Measurements from ENCODE around the gene FBLN1. TPM values are rescaled to one million over a fixed set of nuclear protein-coding genes. Genes with fewer than 3 reads are reported as not detected.

The FBLN1 gene
- total and polyA plus RNA-seq, 2 of the 13 experiments (the other 11 are each of a cell fraction or from before 2014, with no cell fraction given) = 37.3 to 103 TPM

DNA sequence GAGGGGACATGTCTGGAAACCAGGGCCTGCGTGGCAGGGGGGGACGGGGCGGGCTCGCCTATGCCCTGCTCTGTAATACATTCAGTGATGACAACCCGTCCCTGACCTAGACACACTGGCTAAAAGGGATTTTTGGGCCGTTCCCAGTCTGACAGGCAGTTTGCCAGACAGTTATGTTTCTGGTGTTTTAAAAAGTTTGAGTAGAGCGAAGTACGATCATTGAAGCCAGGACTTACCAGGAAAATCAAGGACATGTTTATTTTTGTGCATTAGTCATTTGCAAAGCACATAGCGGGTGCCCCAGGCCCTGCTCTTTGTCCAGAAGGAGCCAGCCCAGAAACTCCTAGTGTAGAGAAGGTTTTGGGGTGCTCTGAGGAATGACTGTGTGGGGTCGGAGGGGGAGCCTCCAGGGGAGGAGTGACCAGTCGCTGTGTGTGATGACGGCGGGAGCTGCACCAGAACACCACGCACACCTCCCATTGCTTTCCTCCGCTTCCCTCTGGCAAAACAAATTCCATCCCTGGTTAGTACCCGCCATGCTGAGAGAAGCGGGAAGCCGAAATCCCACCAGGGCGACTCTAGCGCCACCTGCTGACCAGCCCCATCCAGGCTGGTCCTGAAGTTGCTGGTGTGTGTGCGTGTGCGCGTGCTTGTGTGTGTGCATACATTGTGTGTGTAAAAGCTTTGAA is 50.8 kb downstream of the FBLN1 start (continued):
- TF ChIP-seq, protein P1, sequence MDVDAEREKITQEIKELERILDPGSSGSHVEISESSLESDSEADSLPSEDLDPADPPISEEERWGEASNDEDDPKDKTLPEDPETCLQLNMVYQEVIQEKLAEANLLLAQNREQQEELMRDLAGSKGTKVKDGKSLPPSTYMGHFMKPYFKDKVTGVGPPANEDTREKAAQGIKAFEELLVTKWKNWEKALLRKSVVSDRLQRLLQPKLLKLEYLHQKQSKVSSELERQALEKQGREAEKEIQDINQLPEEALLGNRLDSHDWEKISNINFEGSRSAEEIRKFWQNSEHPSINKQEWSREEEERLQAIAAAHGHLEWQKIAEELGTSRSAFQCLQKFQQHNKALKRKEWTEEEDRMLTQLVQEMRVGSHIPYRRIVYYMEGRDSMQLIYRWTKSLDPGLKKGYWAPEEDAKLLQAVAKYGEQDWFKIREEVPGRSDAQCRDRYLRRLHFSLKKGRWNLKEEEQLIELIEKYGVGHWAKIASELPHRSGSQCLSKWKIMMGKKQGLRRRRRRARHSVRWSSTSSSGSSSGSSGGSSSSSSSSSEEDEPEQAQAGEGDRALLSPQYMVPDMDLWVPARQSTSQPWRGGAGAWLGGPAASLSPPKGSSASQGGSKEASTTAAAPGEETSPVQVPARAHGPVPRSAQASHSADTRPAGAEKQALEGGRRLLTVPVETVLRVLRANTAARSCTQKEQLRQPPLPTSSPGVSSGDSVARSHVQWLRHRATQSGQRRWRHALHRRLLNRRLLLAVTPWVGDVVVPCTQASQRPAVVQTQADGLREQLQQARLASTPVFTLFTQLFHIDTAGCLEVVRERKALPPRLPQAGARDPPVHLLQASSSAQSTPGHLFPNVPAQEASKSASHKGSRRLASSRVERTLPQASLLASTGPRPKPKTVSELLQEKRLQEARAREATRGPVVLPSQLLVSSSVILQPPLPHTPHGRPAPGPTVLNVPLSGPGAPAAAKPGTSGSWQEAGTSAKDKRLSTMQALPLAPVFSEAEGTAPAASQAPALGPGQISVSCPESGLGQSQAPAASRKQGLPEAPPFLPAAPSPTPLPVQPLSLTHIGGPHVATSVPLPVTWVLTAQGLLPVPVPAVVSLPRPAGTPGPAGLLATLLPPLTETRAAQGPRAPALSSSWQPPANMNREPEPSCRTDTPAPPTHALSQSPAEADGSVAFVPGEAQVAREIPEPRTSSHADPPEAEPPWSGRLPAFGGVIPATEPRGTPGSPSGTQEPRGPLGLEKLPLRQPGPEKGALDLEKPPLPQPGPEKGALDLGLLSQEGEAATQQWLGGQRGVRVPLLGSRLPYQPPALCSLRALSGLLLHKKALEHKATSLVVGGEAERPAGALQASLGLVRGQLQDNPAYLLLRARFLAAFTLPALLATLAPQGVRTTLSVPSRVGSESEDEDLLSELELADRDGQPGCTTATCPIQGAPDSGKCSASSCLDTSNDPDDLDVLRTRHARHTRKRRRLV (CRISPR knock-in tag; IDR thresholded peaks at IDR 0.05) = no peak
- TF ChIP-seq SALL1 (CRISPR knock-in tag; IDR thresholded peaks at IDR 0.05) (peak; percentile 74), BORCS8-MEF2B (CRISPR knock-in tag; IDR thresholded peaks at IDR 0.05) (no peak), ZFP90 (CRISPR knock-in tag; IDR thresholded peaks at IDR 0.05; ENCODE audit: borderline replicate concordance) (no peak), EZH2 (conservative IDR thresholded peaks at IDR 0.05; ENCODE audit: low read depth, low read length) (no peak), ONECUT2 (CRISPR knock-in tag; IDR thresholded peaks at IDR 0.05) (no peak), ZNF317 (CRISPR knock-in tag; IDR thresholded peaks at IDR 0.05) (no peak), PHF5A (CRISPR knock-in tag; IDR thresholded peaks at IDR 0.05; ENCODE audit: low read depth, unreplicated experiment) (no peak), SMYD3 (CRISPR knock-in tag; IDR thresholded peaks at IDR 0.05) (no peak), ZMYM3 (CRISPR knock-in tag; IDR thresholded peaks at IDR 0.05) (peak; percentile 57; the same call in 1 of the 2 replicates), ZNF558 (CRISPR knock-in tag; IDR thresholded peaks at IDR 0.05; ENCODE audit: borderline replicate concordance) (no peak), ZBTB1 (CRISPR knock-in tag; IDR thresholded peaks at IDR 0.05; ENCODE audit: borderline replicate concordance) (no peak), ZNF383 (CRISPR knock-in tag; IDR thresholded peaks at IDR 0.05; ENCODE audit: borderline replicate concordance) (no peak), ZNF775 (CRISPR knock-in tag; IDR thresholded peaks at IDR 0.05; ENCODE audit: borderline replicate concordance) (no peak)
- TF ChIP-seq, protein P2, sequence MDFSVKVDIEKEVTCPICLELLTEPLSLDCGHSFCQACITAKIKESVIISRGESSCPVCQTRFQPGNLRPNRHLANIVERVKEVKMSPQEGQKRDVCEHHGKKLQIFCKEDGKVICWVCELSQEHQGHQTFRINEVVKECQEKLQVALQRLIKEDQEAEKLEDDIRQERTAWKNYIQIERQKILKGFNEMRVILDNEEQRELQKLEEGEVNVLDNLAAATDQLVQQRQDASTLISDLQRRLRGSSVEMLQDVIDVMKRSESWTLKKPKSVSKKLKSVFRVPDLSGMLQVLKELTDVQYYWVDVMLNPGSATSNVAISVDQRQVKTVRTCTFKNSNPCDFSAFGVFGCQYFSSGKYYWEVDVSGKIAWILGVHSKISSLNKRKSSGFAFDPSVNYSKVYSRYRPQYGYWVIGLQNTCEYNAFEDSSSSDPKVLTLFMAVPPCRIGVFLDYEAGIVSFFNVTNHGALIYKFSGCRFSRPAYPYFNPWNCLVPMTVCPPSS (IDR thresholded peaks at IDR 0.05) = no peak
- TF ChIP-seq, protein P3, sequence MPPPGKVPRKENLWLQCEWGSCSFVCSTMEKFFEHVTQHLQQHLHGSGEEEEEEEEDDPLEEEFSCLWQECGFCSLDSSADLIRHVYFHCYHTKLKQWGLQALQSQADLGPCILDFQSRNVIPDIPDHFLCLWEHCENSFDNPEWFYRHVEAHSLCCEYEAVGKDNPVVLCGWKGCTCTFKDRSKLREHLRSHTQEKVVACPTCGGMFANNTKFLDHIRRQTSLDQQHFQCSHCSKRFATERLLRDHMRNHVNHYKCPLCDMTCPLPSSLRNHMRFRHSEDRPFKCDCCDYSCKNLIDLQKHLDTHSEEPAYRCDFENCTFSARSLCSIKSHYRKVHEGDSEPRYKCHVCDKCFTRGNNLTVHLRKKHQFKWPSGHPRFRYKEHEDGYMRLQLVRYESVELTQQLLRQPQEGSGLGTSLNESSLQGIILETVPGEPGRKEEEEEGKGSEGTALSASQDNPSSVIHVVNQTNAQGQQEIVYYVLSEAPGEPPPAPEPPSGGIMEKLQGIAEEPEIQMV (CRISPR knock-in tag; IDR thresholded peaks at IDR 0.05; ENCODE audit: low read depth) = no peak; the same call in 1 of the 2 replicates
- TF ChIP-seq, protein P4, sequence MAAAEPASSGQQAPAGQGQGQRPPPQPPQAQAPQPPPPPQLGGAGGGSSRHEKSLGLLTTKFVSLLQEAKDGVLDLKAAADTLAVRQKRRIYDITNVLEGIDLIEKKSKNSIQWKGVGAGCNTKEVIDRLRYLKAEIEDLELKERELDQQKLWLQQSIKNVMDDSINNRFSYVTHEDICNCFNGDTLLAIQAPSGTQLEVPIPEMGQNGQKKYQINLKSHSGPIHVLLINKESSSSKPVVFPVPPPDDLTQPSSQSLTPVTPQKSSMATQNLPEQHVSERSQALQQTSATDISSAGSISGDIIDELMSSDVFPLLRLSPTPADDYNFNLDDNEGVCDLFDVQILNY (CRISPR knock-in tag; conservative IDR thresholded peaks at IDR 0.05) = no peak; the same call in 1 of the 2 replicates
- TF ChIP-seq, protein P5, sequence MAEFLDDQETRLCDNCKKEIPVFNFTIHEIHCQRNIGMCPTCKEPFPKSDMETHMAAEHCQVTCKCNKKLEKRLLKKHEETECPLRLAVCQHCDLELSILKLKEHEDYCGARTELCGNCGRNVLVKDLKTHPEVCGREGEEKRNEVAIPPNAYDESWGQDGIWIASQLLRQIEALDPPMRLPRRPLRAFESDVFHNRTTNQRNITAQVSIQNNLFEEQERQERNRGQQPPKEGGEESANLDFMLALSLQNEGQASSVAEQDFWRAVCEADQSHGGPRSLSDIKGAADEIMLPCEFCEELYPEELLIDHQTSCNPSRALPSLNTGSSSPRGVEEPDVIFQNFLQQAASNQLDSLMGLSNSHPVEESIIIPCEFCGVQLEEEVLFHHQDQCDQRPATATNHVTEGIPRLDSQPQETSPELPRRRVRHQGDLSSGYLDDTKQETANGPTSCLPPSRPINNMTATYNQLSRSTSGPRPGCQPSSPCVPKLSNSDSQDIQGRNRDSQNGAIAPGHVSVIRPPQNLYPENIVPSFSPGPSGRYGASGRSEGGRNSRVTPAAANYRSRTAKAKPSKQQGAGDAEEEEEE (CRISPR knock-in tag; IDR thresholded peaks at IDR 0.05; ENCODE audit: borderline replicate concordance) = no peak

Data from HepG2 (cell line).